Adipose tissue (tissue), 3 donors: ENCODE data around the gene FIP1L1. TPM values are rescaled to one million over a fixed set of nuclear protein-coding genes. Genes with fewer than 3 reads are reported as not detected.
"Not testable (repeated sequence)": the region's sequence is repeated elsewhere in the genome, so short reads cannot be mapped to it uniquely, and the experiment has no call there.

Experiments used
- H3K27ac ChIP-seq: one replicate; pipeline ENCODE4 v1.5.1; 2013; ENCODE audit warnings: low read depth, low read length
- WGBS, 3 donors: extraction: QIAGEN DNeasy Blood & Tissue Kit; methylation state at CpG; one replicate each; pipeline ENCODE4 v1.1.7; 2013; 5-methylcytosine and 5-hydroxymethylcytosine counted together
- polyA plus RNA-seq, 3 donors: library from polyadenylated mRNA; stranded (reverse); fragments of 200-250 nt; gene quantifications; one replicate each; pipeline ENCODE4 v1.2.3, GENCODE V29; 2013
- donor health status: healthy with polysubstance abuse.
- donor health status: Bipolar disorder and iron deficiency.
- donor health status: healthy.

FIP1L1 gene
- polyA plus RNA-seq, 3 donors = 13.6 to 38.4 (median 24.0) TPM

- H3K27ac ChIP-seq = no peak overlapping the region
These were observed 82.1 kb downstream of the FIP1L1 start for GRCh38 chr4:53459548-53459947.

GRCh38 chr4:53461244-53461643 is 83.8 kb downstream of the FIP1L1 start:
- 91 to 97% (median 97%) methylated on average over 2 of the region's 2 CpGs for WGBS, 3 donors
- H3K27ac ChIP-seq = no peak overlapping the region

DNA sequence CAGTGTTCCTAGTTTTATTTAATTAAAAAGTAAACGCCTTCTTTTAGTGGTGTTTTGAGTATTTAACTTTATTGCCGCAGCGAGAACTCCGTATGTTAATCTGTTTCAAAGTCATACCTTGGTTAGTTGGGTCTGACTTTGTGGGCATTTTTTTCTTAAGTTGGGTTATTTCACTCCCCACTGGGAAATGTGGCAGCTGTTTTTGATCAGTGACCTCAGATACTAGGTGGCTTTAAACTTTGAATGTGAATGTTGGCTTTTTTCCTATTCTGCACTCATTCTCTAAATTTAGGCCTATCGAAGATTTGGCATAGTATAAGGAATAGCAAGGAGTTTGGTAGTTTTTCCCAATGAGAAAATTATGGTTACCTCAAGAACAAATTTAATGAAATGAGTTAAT is 85.9 kb downstream of the FIP1L1 start:
- 45 to 90% (median 86%) methylated on average over 5 of the region's 5 CpGs for WGBS, 3 donors
- H3K27ac ChIP-seq = no peak overlapping the region

- H3K27ac ChIP-seq = no peak overlapping the region
- WGBS, 3 donors = 41 to 81% (median 76%) methylated on average over 2 of the region's 2 CpGs
These were observed 87.8 kb downstream of the FIP1L1 start for GRCh38 chr4:53465281-53465680.

DNA sequence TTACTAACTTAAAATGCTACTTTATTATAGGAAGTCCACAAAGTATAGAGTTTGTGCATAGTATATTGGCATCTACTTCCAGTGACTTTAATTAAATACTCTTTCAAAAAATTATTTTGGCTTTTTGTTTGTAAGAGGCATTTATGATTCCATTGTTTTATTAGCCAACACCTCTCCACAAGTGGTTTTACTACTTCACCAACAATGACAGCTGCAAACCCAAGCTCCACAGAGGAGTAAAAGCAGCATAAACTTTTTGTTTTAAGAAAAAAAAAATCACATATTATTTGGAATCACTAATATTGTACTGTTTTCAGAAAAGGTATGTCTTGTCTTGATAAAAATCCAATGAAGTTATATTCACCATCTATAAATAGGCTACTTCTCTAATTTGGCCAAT is 88.5 kb downstream of the FIP1L1 start:
- no peak overlapping the region for H3K27ac ChIP-seq

DNA sequence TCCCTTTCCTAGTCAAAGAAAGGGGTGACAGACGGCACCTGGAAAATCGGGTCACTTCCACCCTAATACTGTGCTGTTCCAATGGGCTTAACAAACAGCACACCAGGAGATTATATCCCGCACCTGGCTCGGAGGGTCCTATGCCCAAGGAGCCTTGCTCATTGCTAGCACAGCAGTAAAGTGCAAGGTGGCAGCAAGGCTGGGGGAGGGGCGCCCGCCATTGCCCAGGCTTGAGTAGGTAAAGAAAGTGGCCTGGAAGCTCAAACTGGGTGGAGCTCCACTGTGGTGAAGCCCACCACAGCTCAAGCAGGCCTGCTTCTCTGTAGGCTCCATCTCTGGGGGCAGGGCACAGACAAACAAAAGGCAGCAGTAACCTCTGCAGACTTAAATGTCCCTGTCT is 89.1 kb downstream of the FIP1L1 start:
- 97 to 99% (median 98%) methylated on average over 6 of the region's 6 CpGs for WGBS, 3 donors
- not testable (repeated sequence) for H3K27ac ChIP-seq

GRCh38 chr4:53476232-53477037 is 99.0 kb downstream of the FIP1L1 start:
- 73 to 88% (median 76%) methylated on average over 10 of the region's 10 CpGs for WGBS, 3 donors
- no peak overlapping the region for H3K27ac ChIP-seq

DNA sequence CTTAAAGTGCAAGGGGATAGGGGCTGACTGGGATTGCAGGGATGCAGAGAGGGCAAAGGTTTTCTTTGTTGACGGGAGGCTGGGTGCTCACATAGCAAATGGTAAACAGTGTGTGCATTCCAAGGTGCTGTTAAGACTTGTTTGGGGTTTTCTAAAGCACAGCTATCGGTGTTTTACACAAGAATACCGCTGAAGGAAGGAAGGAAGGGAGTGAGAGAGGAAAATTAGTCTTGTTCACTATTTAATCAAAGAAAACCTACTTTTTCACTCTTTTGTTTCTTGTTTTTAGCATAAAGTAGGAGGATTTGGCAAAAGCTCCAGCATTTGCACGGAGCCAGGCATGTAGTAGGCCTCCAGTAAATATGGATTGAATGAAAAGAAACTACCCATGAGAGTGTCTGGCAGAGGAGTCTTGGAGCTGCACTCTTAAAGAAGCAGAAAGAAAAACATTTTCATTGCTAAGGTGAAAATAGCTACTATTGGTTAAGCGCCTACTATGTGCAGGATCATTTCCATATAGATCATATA is 99.7 kb downstream of the FIP1L1 start:
- no peak overlapping the region for H3K27ac ChIP-seq
- WGBS, 3 donors = 67 to 76% (median 69%) methylated on average over 5 of the region's 5 CpGs

DNA sequence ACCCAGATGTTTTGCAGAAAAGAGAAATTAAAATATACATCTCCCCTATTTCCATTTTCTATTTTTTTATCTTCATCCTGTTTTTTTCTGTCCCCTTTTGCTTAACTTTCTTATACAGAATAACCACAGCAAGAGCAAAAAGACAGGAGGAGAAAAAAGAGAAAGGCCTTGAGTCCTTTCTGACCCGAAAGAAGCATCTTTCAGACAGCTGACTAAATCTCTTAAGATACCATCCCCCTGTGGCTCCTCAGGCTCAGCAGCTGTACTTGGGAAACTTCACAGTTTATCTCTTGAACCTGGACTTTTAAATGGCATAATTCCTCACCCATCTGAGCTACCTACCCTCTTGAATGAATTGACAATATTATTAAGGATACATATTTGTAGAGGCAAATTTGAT is 100.2 kb downstream of the FIP1L1 start:
- WGBS, 3 donors = 64 to 95% (median 69%) methylated on average over 1 of the region's 1 CpG
- H3K27ac ChIP-seq = no peak overlapping the region

GRCh38 chr4:53478671-53479456 is 101.4 kb downstream of the FIP1L1 start:
- no peak overlapping the region for H3K27ac ChIP-seq
- 94 to 97% (median 94%) methylated on average over 4 of the region's 4 CpGs for whole genome bisulfite sequencing, 3 donors

GRCh38 chr4:53479736-53480525 is 102.5 kb downstream of the FIP1L1 start:
- no peak overlapping the region for H3K27ac ChIP-seq
- 94 to 97% (median 95%) methylated on average over 5 of the region's 5 CpGs for WGBS, 3 donors

DNA sequence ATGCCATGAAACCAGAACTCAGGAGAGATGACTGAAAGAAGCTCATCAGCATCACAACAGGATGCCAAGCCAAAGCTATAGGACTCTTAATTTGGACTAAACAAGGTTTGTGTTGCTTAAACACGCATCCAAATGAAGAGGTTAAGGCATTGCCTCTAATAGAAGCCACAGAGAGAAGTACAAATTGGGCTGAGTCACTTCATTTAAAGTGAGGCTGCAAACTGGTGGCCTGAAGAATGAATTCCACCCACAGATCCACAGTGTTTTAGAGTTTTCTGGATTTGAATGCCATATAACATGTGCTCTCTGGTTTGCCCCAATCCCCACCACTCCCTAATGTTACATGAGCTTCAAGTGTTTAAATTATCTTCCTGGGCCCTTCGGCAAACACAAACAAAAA is 103.5 kb downstream of the FIP1L1 start:
- WGBS, 3 donors = 86 to 94% (median 88%) methylated on average over 2 of the region's 2 CpGs
- H3K27ac ChIP-seq = no peak overlapping the region

- H3K27ac ChIP-seq = no peak overlapping the region
- 93 to 95% (median 93%) methylated on average over 8 of the region's 8 CpGs for WGBS, 3 donors
These were observed 104.1 kb downstream of the FIP1L1 start for GRCh38 chr4:53481586-53481985.

DNA sequence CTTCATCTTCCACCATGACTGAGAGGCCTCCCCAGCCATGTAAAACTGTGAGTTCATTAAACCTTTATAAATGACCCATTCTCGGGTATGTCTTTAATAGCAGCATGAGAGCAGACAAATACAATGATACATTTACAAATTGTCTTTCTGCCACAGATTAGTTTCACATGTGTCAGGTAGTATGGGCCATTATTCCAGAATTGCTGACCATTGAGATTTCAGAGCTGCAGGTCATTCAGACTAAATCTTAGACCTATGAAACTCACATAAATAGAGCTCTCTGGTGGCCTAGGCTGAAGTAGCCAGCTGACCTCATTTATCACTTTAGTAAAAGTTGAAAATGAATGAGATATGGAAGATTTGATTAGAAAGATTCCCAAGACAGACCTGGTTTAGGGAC is 105.8 kb downstream of the FIP1L1 start:
- 89 to 97% (median 90%) methylated on average over 1 of the region's 1 CpG for WGBS, 3 donors

DNA sequence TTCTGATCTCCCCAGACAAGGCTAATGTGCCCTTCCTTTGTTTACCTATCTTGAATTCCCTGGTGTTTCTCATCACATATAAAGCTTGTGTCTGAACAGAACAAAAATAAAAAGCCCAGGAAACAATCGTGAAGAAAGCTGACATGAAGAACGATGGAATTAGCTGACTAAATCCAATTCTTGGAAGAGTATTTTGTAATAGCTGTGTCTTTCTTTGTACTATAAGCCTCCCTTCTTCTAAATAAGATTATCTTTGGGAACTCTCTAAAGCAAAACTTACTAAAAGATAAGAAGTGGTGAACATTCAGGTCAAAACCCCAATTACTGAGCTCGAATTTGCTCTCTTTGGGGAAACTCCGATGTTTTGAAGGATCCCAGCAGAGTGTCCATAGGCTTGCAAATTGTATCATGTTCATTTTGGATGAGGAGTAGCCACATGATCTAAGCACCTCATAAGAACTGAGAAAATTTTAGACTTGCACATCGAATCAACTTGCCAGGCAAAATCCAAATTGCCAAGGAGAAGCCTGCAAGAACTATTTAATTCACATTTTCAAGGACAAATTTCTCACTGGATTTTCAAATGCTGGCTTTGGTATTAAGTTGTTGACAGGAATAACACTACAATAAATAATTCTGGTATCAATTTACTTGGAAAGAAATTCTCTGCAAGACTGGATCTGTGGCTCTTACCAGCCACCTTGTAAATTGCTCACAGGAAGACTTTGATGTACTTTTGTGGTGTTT is 107.6 kb downstream of the FIP1L1 start:
- WGBS, 3 donors = 60 to 79% (median 60%) methylated on average over 5 of the region's 5 CpGs
- no peak overlapping the region for H3K27ac ChIP-seq

More for the DNA sequence above, 105.8 kb downstream of the FIP1L1 start:
- no peak overlapping the region for H3K27ac ChIP-seq

GRCh38 chr4:53485658-53486040 is 108.2 kb downstream of the FIP1L1 start:
- no peak overlapping the region for H3K27ac ChIP-seq
- 50 to 56% (median 52%) methylated on average over 1 of the region's 1 CpG for WGBS, 3 donors

- no peak overlapping the region for H3K27ac ChIP-seq
These were observed 110.3 kb downstream of the FIP1L1 start for GRCh38 chr4:53487766-53488165.

DNA sequence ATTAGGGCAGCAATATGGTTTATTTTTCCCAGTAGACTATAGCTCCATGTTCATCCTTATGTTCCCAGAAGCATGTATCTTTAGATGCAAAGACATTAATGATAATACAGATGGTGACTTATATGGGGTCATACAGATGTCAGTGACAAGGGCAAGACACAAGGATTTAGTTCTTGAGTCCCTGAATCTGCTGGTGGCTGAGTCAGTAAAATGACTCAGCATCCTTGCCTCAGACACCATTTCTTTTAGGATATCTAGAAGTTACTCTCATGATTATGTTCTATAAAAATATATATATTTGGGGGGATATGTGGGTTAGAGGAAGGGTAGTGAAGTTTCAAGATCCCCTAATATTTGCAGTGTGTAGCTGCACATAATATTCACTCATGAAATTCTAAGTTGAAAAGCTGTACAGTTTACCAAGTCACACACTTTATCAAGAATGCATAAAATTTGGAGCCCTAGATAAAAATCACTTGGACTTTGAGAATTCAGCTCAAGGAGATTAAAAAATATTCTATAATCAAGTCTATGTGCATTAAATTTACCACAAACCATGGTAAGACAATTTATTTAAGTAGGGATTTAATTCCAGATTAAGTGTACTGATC is 111.9 kb downstream of the FIP1L1 start:
- no peak overlapping the region for H3K27ac ChIP-seq
